ENCODE data around the gene WDR46. TPM values are rescaled to one million over a fixed set of nuclear protein-coding genes. Genes with fewer than 3 reads are reported as not detected.
A peak's percentile ranks its signal among the peaks of the same experiment; 100 is the strongest.

Gene WDR46
- total and polyA plus RNA-seq, 2 of the 13 experiments (the other 11 are each of a cell fraction or from before 2014, with no cell fraction given): 47.4 to 105 TPM

DNA sequence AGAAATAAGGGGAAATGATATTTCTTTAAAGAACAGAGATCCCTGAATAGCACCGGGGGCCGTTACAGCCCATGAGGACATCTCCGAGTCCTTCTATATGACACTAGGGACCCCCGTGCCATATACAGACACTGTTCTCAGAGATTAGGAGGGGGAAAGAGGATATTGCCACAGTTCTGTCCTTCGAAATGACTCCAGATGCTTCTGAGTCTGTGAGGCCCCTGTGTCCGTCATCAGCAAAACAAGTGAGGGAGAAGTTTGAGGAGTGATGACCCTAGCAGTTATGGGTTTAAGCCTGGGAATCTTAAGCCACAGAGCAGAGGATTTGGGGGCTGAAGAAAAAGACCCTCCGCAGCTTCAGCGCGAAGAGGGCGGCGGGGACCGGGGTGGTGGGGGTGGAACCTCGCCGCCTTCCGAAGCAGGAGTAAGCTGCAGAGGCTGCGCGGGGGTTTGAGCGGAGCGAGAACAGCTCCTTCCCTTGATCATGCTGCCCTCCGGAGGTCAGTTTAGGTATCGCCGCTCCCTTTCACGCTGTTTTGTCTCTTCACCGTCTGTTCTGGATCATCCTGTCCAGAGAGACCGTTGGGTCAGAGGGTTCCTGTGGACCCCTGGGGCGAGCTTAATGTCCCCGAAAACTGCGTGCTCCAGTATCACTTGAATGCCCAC is 40.9 kb downstream of the WDR46 start (continued):
- TF ChIP-seq ZNF652 (CRISPR knock-in tag; IDR thresholded peaks at IDR 0.05; ENCODE audit: borderline replicate concordance, low read depth): no peak
- TF ChIP-seq, protein P1, sequence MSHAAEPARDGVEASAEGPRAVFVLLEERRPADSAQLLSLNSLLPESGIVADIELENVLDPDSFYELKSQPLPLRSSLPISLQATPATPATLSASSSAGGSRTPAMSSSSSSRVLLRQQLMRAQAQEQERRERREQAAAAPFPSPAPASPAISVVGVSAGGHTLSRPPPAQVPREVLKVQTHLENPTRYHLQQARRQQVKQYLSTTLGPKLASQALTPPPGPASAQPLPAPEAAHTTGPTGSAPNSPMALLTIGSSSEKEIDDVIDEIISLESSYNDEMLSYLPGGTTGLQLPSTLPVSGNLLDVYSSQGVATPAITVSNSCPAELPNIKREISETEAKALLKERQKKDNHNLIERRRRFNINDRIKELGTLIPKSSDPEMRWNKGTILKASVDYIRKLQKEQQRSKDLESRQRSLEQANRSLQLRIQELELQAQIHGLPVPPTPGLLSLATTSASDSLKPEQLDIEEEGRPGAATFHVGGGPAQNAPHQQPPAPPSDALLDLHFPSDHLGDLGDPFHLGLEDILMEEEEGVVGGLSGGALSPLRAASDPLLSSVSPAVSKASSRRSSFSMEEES (CRISPR knock-in tag; IDR thresholded peaks at IDR 0.05): peak; percentile 29; the same call in 1 of the 2 replicates
- TF ChIP-seq RELA (CRISPR knock-in tag; IDR thresholded peaks at IDR 0.05): 0 out of 2 replicates have a peak, but pooled peaks have one; percentile 65
- no peak for TF ChIP-seq ZNF770 (CRISPR knock-in tag; IDR thresholded peaks at IDR 0.05)
- TF ChIP-seq, protein P2, sequence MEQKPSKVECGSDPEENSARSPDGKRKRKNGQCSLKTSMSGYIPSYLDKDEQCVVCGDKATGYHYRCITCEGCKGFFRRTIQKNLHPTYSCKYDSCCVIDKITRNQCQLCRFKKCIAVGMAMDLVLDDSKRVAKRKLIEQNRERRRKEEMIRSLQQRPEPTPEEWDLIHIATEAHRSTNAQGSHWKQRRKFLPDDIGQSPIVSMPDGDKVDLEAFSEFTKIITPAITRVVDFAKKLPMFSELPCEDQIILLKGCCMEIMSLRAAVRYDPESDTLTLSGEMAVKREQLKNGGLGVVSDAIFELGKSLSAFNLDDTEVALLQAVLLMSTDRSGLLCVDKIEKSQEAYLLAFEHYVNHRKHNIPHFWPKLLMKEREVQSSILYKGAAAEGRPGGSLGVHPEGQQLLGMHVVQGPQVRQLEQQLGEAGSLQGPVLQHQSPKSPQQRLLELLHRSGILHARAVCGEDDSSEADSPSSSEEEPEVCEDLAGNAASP (CRISPR knock-in tag; IDR thresholded peaks at IDR 0.05; ENCODE audit: borderline replicate concordance): peak; percentile 94
- TF ChIP-seq, protein P3, sequence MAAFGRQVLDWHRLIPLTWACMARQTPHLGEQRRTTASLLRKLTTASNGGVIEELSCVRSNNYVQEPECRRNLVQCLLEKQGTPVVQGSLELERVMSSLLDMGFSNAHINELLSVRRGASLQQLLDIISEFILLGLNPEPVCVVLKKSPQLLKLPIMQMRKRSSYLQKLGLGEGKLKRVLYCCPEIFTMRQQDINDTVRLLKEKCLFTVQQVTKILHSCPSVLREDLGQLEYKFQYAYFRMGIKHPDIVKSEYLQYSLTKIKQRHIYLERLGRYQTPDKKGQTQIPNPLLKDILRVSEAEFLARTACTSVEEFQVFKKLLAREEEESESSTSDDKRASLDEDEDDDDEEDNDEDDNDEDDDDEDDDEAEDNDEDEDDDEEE (CRISPR knock-in tag; IDR thresholded peaks at IDR 0.05): no peak; the same call in 1 of the 2 replicates
- no peak for TF ChIP-seq HES4 (CRISPR knock-in tag; IDR thresholded peaks at IDR 0.05; ENCODE audit: borderline replicate concordance)
- no peak for TF ChIP-seq PAXIP1 (CRISPR knock-in tag; conservative IDR thresholded peaks at IDR 0.05)
- no peak for TF ChIP-seq PRDM4 (CRISPR knock-in tag; IDR thresholded peaks at IDR 0.05; ENCODE audit: borderline replicate concordance)
- TF ChIP-seq PHF21A (CRISPR knock-in tag; IDR thresholded peaks at IDR 0.05): no peak
- peak; percentile 55; the same call in 1 of the 2 replicates for TF ChIP-seq IRF2 (CRISPR knock-in tag; IDR thresholded peaks at IDR 0.05)
- no peak for TF ChIP-seq RAD51 (IDR thresholded peaks at IDR 0.05; ENCODE audit: borderline replicate concordance)
